A549 (cell line): ENCODE measurements around the gene KRTAP20-2. TPM values are rescaled to one million over a fixed set of nuclear protein-coding genes. Genes with fewer than 3 reads are reported as not detected.

ENCODE experiments used
- ATAC-seq, 2 experiments: fragments of 200-7000 bp in 1 of 2; fragments of >200 bp in 1 of 2; cut with Nextera tagmentation in 1 of 2; cut with Tn5 transposase in 1 of 2; 3 replicates each; pipeline versions ENCODE4 v1.8.0 to v1.9.1; 2018 to 2020; ENCODE audit warnings: mild to moderate bottlenecking in 1 of 2, moderate library complexity in 1 of 2
- CTCF ChIA-PET: fragments of 300-600 bp; sonication (Branson Sonifier 250); formaldehyde crosslinking; extraction: SDS; loops from one replicate; lab custom pipeline; 2021; ENCODE audit warnings: antibody characterized with exemption, inconsistent platforms; lab: Yijun Ruan, JAX
- POLR2A ChIA-PET: fragments of 350-600 bp; formaldehyde crosslinking; extraction: SDS; loops from one replicate; lab custom pipeline; 2021; ENCODE audit warnings: antibody characterized with exemption, inconsistent platforms; lab: Yijun Ruan, JAX
- DNase-seq, 2 experiments: peaks; one replicate each; pipeline versions ENCODE4 v3.0.0 to v3.0.0-alpha.2; 2011 to 2016; ENCODE audit warnings: low read depth in 1 of 2, low spot score in 1 of 2
- FAIRE-seq: peaks from 2 replicates; lab custom pipeline; 2011; peaks lifted over from hg19 to GRCh38; lab: Jason Lieb, UNC
- H3K27ac ChIP-seq, 2 experiments: fragments of >200 bp; sonication (Bioruptor Twin); formaldehyde crosslinking; 3 replicates each; pipeline ENCODE4 v1.5.1; 2016 to 2017
- H3K4me1 ChIP-seq: fragments of >200 bp; sonication (Bioruptor Twin); formaldehyde crosslinking; 3 replicates; pipeline ENCODE4 v1.6.1; 2016
- H3K4me2 ChIP-seq: fragments of >200 bp; sonication (Bioruptor Twin); formaldehyde crosslinking; 3 replicates; pipeline ENCODE4 v1.6.1; 2016
- H3K4me3 ChIP-seq: fragments of >200 bp; sonication (Bioruptor Twin); formaldehyde crosslinking; 3 replicates; pipeline ENCODE4 v1.5.1; 2016
- H3K9me3 ChIP-seq: fragments of >200 bp; sonication (Bioruptor Twin); formaldehyde crosslinking; 3 replicates; pipeline ENCODE4 v1.6.1; 2016
- ATOH8 ChIP-seq: fragments of 250-450 bp; sonication (Bioruptor Pico); IDR thresholded peaks from 2 replicates; pipeline ENCODE4 v1.5.0; 2020; ENCODE audit warnings: low read depth, mild to moderate bottlenecking, moderate library complexity
- CTCF ChIP-seq: fragments of >200 bp; sonication (Bioruptor Twin); formaldehyde crosslinking; IDR thresholded peaks from 3 replicates; pipeline ENCODE4 v1.5.1; 2016
- EHF ChIP-seq: fragments of 250-450 bp; sonication (Bioruptor Pico); IDR thresholded peaks from 2 replicates; pipeline ENCODE4 v1.5.0; 2020; ENCODE audit warnings: mild to moderate bottlenecking
- GATA3 ChIP-seq: IDR thresholded peaks from 2 replicates; pipeline ENCODE4 v1.6.1; 2012; ENCODE audit warnings: borderline replicate concordance
- HMGXB4 ChIP-seq: fragments of 250-450 bp; sonication (Bioruptor Pico); IDR thresholded peaks from 2 replicates; pipeline ENCODE4 v1.5.0; 2021; ENCODE audit warnings: mild to moderate bottlenecking, moderate library complexity, borderline replicate concordance
- HOXA7 ChIP-seq: fragments of 250-450 bp; sonication (Bioruptor Pico); IDR thresholded peaks from 2 replicates; pipeline ENCODE4 v1.5.0; 2020; ENCODE audit warnings: mild to moderate bottlenecking, moderate library complexity
- HOXB13 ChIP-seq: fragments of 250-450 bp; sonication (Bioruptor Pico); IDR thresholded peaks from 2 replicates; pipeline ENCODE4 v1.5.0; 2020; ENCODE audit warnings: low read depth, mild to moderate bottlenecking, moderate library complexity
- KDM1A ChIP-seq: fragments of 200-600 bp; sonication (generic); IDR thresholded peaks from 2 replicates; pipeline ENCODE4 v1.6.1; 2016; ENCODE audit warnings: low read depth, mild to moderate bottlenecking
- NPAS2 ChIP-seq: fragments of 250-450 bp; sonication (Bioruptor Pico); IDR thresholded peaks from 2 replicates; pipeline ENCODE4 v1.8.0; 2022; ENCODE audit warnings: mild to moderate bottlenecking, moderate library complexity, borderline replicate concordance
- RARB ChIP-seq: fragments of 250-450 bp; sonication (Bioruptor Pico); IDR thresholded peaks from 2 replicates; pipeline ENCODE4 v1.8.0; 2021; ENCODE audit warnings: mild to moderate bottlenecking, moderate library complexity
- REST ChIP-seq: fragments of 200-600 bp; sonication (generic); IDR thresholded peaks from 2 replicates; pipeline ENCODE4 v1.6.1; 2016; ENCODE audit warnings: antibody characterized with exemption, mild to moderate bottlenecking, moderate library complexity
- USF2 ChIP-seq: fragments of 450-650 bp; IDR thresholded peaks from 2 replicates; pipeline ENCODE4 v1.6.1; 2014; ENCODE audit warnings: antibody characterized with exemption
- ZC3H11A ChIP-seq: fragments of 450-650 bp; IDR thresholded peaks from 2 replicates; pipeline ENCODE4 v1.6.1; 2014; ENCODE audit warnings: antibody characterized with exemption, mild to moderate bottlenecking
- ZNF302 ChIP-seq: fragments of 250-450 bp; sonication (Bioruptor Pico); IDR thresholded peaks from 2 replicates; pipeline ENCODE4 v1.9.0; 2021; ENCODE audit warnings: inconsistent platforms, mild to moderate bottlenecking, moderate library complexity
- WGBS: methylation state at CpG from one replicate; pipeline ENCODE4 v1.1.6; 2017; ENCODE audit errors: missing lambda C conversion rate; 5-methylcytosine and 5-hydroxymethylcytosine counted together
- polyA plus RNA-seq, 4 experiments: library from polyadenylated mRNA; depleted of rRNA in 3 of 4; stranded (reverse); fragments of >200 nt; fragmentation: RNase III in 1 of 4; extraction: RNeasy Plus Mini Kit Qiagen cat#74134 plus additional on column Dnase treatment in 1 of 4; gene quantifications; 2 replicates in 3 of 4; 3 replicates in 1 of 4; pipeline ENCODE4 v1.2.3, GENCODE V29; 2011 to 2017

The KRTAP20-2 gene
- polyA plus RNA-seq, 2 of the 4 experiments (the other 2 are of a cell fraction), result not detected

GRCh38 chr21:30638686-30639085 is 3.7 kb downstream of the KRTAP20-2 start:
- DNase-seq, result no peak
- TF ChIP-seq RARB, result no peak
- TF ChIP-seq CTCF, result no peak
- no peak for TF ChIP-seq NPAS2 (CRISPR knock-in tag)
- no peak for TF ChIP-seq EHF (CRISPR knock-in tag)
- TF ChIP-seq ATOH8 (CRISPR knock-in tag), result no peak
- no peak for TF ChIP-seq KDM1A
- TF ChIP-seq USF2, result no peak
- no peak for TF ChIP-seq ZNF302
- TF ChIP-seq, all 56 proteins: peak for 0
- WGBS, result 4% methylated on average over 3 of the region's 3 CpGs
- POLR2A ChIA-PET, result no interaction called here
- Histone ChIP-seq H3K4me1 (no peaks in the 10 kb centered on the region), H3K9me3 (no peaks in the 10 kb centered on the region), H3K4me3 (no peak overlapping the region), H3K27ac (no peak overlapping the region), H3K4me2 (no peak overlapping the region)
- no peak for FAIRE-seq
- ATAC-seq, result no peak
- CTCF ChIA-PET, result no interaction called here

- no peak for ATAC-seq
- TF ChIP-seq HMGXB4 (CRISPR knock-in tag) (no peak), REST (no peak), EHF (CRISPR knock-in tag) (no peak), GATA3 (no peak), HOXA7 (no peak), ZC3H11A (no peak)
- H3K9me3 ChIP-seq, result no peaks in the 10 kb centered on the region
- 0% methylated on average over 2 of the region's 2 CpGs for WGBS
- POLR2A ChIA-PET, result no interaction called here
- FAIRE-seq, result no peak
- no peak within 1 kb of the TSS for H3K4me2 ChIP-seq
- DNase-seq, result no peak
- H3K4me3 ChIP-seq, result no peak within 1 kb of the TSS
- no peaks in the 10 kb centered on the region for H3K4me1 ChIP-seq
- CTCF ChIA-PET, result no interaction called here
- no peak within 1 kb of the TSS for H3K27ac ChIP-seq
Measured at GRCh38 chr21:30642564-30642963, 7.6 kb downstream of the KRTAP20-2 start, which contains the start of gene KRTAP20-3. Gene KRTAP20-3, plus strand, starts transcription at chr21:30642864.

- Histone ChIP-seq H3K4me2 (no peak overlapping the region), H3K9me3 (no peaks in the 10 kb centered on the region), H3K27ac (no peak overlapping the region)
- DNase-seq (no peak), FAIRE-seq (no peak)
- 0% methylated on average over 1 of the region's 1 CpG for WGBS
- POLR2A ChIA-PET, result no interaction called here
- TF ChIP-seq HOXB13 (CRISPR knock-in tag) (no peak), RARB (no peak)
- TF ChIP-seq, all 56 proteins: peak for 0
- CTCF ChIA-PET, result no interaction called here
- H3K4me1 ChIP-seq, result no peaks in the 10 kb centered on the region
- no peak overlapping the region for H3K4me3 ChIP-seq
- no peak for ATAC-seq
Measured at GRCh38 chr21:30646904-30647414, 12.0 kb downstream of the KRTAP20-2 start.
